Measurements from ENCODE around the gene SMIM11.

DNA sequence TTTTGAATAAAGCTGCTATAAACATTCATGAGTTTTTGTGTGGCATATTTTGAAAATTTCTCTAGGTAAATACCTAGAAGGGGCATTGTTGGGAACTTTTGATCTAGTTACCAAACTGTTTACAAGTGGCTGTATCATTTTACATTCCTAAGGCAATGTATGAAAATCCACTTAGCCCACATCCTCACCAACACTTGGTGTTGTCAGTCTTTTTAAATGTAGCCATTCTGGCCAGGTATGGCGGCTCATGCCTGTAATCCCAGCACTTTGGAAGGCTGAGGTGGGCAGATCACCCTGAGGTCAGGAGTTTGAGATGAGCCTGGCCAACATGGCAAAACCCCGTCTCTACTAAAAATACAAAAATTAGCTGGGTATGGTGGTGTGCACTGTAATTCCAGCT lies 17.4 kb upstream of the SMIM11 start:
- TF ChIP-seq EZH2phosphoT487 (IDR thresholded peaks at IDR 0.05; ENCODE audit: borderline replicate concordance, low read length) (no peak), CTCF (IDR thresholded peaks at IDR 0.05; ENCODE audit: low read depth, low read length, poor library complexity, severe bottlenecking) (no peak)

Data from DOHH2 (cell line).